ELF-1 (cell line): Measurements from ENCODE around the gene SUPT5H.
"Not testable (repeated sequence)": the region's sequence is repeated elsewhere in the genome, so short reads cannot be mapped to it uniquely, and the experiment has no call there.

Source experiments
- DNase-seq: peaks from one replicate; pipeline ENCODE4 v3.0.0-alpha.2; 2016; ENCODE audit warnings: low read depth, low spot score

SUPT5H gene

GRCh38 chr19:39465956-39466747, 20.8 kb downstream of the SUPT5H start:
- no peak for DNase-seq

- no peak for DNase-seq
These were observed 22.6 kb downstream of the SUPT5H start for GRCh38 chr19:39467941-39468340.

DNA sequence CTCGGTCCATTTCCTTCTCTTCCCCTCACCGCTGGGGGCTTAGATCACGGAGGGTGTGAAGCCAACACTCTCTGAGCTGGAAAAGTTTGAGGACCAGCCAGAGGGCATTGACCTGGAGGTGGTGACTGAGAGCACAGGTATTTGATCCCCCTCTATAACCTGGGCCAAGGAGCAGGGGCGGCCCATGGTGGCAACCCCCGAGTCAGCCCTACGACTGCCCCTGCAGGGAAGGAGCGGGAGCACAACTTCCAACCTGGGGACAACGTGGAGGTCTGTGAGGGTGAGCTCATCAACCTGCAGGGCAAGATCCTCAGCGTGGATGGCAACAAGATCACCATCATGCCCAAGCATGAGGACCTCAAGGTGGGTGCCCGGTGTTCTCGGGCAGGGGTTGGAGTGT, 23.7 kb downstream of the SUPT5H start:
- peak; percentile 15 for DNase-seq

- no peak for DNase-seq
These were observed 24.2 kb downstream of the SUPT5H start for GRCh38 chr19:39469567-39469966.

DNA sequence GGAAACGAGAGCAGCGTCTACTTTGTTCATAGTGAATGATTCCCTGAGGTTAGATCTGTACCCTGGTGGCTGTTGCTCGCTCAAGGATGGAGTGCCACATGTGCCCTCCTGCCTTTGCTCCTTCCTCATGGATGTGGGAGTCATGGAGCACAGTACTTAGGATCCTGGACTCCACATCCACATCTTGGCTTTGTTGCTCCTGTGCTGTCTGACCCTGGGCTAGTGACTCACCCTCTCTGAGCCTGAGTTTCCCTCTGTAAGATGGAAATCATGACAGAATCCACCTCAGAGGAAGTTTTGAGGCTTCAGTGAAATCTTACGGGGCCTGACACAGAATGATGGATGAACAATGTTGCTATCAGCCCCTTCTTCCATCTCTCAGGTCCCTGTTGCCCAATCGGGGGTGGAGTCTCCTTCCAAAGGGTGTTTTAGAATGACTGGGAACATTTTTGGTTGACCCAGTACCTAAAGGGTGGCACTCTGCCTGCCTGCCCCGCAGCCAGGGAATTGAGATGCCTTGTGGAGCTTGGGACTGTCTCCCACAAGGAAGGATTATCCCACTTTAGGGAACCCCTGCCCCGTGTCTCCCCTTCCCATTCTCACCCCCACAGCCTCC, 25.4 kb downstream of the SUPT5H start:
- no peak for DNase-seq

GRCh38 chr19:39471756-39472536, 26.6 kb downstream of the SUPT5H start:
- DNase-seq = no peak

DNA sequence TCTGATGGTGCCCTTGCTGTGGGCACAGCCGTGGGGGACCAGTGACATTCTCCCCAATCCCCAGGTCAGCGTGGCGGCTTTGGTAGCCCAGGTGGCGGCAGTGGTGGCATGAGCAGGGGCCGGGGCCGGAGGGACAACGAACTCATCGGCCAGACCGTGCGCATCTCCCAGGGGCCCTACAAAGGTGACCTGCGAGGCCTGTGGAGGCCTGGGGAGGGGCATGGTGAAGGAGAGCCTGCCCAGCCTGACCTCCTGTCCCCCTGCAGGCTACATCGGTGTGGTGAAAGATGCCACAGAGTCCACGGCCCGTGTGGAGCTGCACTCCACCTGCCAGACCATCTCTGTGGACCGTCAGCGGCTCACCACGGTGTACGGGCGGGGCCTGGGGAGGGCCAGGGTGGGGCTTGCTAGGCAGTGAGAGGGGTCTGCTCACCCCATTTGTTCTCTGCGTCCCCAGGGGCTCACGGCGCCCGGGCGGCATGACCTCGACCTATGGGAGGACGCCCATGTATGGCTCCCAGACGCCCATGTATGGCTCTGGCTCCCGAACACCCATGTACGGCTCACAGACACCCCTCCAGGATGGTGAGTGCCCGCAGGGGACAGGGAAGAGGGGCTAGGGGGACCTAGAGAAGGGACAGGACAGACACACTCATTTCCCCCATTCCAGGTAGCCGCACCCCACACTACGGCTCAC, 27.5 kb downstream of the SUPT5H start:
- DNase-seq = no peak

DNA sequence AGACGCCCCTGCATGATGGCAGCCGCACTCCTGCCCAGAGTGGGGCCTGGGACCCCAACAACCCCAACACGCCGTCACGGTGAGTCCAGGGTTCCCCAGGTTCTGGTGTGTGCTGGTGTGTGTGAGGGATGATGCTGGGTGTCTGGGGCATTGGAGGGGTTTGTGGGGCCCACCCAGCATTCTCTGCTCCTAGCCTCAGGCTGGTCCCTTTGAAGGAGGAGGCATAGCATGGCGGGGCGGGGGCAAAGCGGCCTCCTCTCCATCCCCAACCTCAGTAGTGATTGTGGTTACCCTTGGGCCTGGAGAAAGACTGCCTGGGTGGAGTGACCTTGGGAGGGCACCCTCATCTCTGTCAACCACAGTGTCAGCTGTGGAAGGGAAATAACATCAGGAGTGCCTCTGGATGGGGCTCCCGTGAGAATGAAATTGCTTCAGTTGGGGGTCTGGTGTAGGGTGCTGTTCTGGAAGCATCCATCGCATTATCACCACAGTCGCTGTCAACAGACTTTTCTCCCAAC, 28.1 kb downstream of the SUPT5H start:
- DNase-seq = no peak

DNA sequence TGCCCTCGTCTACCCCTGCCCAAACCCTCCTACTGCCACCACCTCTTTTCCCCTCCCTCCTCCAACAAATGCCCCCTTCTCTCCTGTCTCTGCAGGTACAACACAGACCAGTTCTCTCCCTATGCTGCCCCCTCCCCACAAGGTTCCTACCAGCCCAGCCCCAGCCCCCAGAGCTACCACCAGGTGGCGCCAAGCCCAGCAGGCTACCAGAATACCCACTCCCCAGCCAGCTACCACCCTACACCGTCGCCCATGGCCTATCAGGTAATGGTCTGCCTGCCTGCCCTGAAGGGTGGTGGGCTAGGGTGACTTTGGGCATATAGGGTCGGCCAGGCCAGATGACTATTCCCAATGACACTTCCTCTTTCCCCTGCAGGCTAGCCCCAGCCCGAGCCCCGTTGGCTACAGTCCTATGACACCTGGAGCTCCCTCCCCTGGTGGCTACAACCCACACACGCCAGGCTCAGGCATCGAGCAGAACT, 28.8 kb downstream of the SUPT5H start:
- DNase-seq = peak; percentile 77

GRCh38 chr19:39475748-39476147, 30.4 kb downstream of the SUPT5H start:
- DNase-seq = no peak

- DNase-seq = not testable (repeated sequence)
These were observed 34.0 kb downstream of the SUPT5H start for GRCh38 chr19:39479319-39479801.

GRCh38 chr19:39479916-39480315, 34.5 kb downstream of the SUPT5H start:
- no peak for DNase-seq

GRCh38 chr19:39480337-39481228, 35.2 kb downstream of the SUPT5H start, which contains the start of gene TIMM50:
TIMM50 (plus strand) TSS chr19:39480838; CDS start chr19:39480854, 16 bp downstream.
- DNase-seq = peak; percentile 99

GRCh38 chr19:39481229-39481545, 35.8 kb downstream of the SUPT5H start:
- DNase-seq = no peak

DNA sequence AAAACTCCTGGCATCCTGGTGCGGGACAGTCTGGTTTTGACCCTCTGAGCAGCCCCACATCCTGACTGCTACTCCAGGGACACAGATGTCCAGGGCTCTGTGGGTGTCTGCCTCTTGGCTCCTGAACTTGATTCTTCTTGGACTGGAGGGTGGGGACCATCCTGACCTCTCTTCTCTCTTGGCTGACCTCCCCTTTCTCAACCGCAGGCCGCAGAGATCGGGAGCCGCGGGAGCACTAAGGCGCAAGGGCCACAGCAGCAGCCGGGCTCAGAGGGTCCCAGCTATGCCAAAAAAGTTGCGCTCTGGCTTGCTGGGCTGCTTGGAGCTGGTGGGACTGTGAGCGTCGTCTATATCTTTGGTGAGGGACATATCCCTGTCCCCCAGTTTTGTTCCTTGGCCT, 36.3 kb downstream of the SUPT5H start:
- DNase-seq = no peak

DNA sequence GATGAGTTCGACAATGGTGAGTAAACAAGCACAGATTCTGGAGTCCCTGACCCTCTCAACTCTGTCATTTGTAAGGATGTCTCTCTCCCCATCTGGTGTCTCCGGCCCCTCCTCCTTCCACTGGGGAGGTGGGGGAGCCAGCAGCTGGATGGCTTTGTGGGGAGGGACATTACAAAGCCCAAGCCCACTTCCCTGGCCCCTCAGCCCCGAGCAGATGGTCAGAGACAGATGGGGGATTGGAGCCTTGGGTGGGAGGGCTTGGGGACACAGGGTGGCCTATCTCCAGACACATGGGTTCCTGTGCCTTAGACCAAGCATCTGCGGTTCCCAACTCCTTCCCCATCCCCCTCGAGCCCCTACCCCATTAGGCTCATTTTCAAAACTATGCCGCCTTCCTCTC, 37.8 kb downstream of the SUPT5H start:
- DNase-seq = no peak

DNA sequence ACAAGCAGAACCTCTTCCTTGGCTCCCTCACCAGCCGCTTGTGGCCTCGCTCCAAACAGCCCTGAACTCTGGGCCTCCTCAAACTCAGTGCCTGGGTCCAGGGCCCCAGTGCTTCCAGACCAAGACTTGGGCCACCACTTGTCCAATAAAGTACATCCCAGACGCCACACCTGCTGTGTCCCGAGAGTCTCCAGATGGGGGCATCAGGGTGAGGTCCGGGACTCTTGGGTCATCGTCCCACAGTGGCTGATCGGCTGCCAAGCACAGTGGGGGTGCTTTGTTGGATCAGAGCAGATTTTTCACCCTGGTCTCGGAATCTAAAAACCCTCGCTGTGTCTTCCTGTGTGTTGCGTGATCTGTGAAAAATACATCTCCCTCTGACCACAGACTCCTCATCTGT, 44.4 kb downstream of the SUPT5H start:
- DNase-seq = no peak

GRCh38 chr19:39492225-39492624, 46.8 kb downstream of the SUPT5H start:
- DNase-seq = no peak

GRCh38 chr19:39492788-39493187, 47.4 kb downstream of the SUPT5H start:
- no peak for DNase-seq

DNA sequence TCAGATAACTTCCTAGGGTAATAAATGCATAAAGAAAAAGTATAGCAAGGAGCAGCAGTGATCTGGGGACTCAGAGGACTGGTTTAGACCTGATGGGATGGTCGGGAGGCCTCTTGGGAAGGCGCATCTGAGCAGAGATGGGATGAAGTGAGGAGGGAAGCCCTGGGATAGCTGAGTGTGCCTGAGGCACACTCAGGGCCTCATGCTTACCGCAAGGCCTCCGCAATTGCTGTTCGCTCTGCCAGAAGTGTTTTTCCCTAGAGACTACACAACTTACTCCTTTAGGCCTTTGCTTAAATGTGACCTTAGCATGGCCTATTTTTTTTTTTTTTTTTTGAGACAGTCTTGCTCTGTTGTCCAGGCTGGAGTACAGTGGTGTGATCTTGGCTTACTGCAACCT, 49.3 kb downstream of the SUPT5H start:
- DNase-seq = no peak
